ENCODE measurements around the gene CA9. TPM values are rescaled to one million over a fixed set of nuclear protein-coding genes. Genes with fewer than 3 reads are reported as not detected.

Gene CA9
- total RNA-seq, 1 experiment from 2014 or later: 8.5 TPM

GRCh38 chr9:35656831-35657545 lies 16.7 kb upstream of the CA9 start:
- peak overlapping the region; percentile 85; the same call in 1 of the 2 replicates for H3K27ac ChIP-seq (ENCODE audit: low read depth, low read length)
- intact Hi-C loops (cut with micrococcal nuclease): loop anchor here (1.0 to 10.0 kb wide), 4 partner anchors 34 to 542 kb away; partner anchors contain the start of genes ATOSB, CREB3, TESK1 and TLN1
- no peaks in the 10 kb centered on the region; the same call in 1 of the 2 replicates for H3K79me2 ChIP-seq (ENCODE audit: insufficient read depth, low read length)
- TF ChIP-seq JUND (IDR thresholded peaks at IDR 0.05) (no peak), SRF (IDR thresholded peaks at IDR 0.05; ENCODE audit: low read depth) (no peak), EZH2phosphoT487 (IDR thresholded peaks at IDR 0.05; ENCODE audit: borderline replicate concordance) (no peak), RAD21 (IDR thresholded peaks at IDR 0.05; ENCODE audit: low read depth) (no peak), CTCF (IDR thresholded peaks at IDR 0.05 in 2 of 3, conservative IDR thresholded peaks at IDR 0.05 in 1 of 3; ENCODE audit: borderline replicate concordance in 1 of 3, insufficient read depth in 1 of 3, low read depth in 2 of 3, low read length in 2 of 3) (no peak), ZBTB33 (IDR thresholded peaks at IDR 0.05; ENCODE audit: extremely low read depth, insufficient replicate concordance, low read length) (no peak), CBX3 (IDR thresholded peaks at IDR 0.05; ENCODE audit: low read depth) (no peak), ZNF274 (IDR thresholded peaks at IDR 0.05; ENCODE audit: low read depth, low read length) (no peak), POLR2A (IDR thresholded peaks at IDR 0.05; ENCODE audit: borderline replicate concordance, extremely low read depth, insufficient read depth, insufficient read length) (no peak), ELF1 (IDR thresholded peaks at IDR 0.05; ENCODE audit: borderline replicate concordance, low read depth) (no peak), ZFX (IDR thresholded peaks at IDR 0.05) (no peak), YY1 (IDR thresholded peaks at IDR 0.05; ENCODE audit: extremely low read depth, insufficient replicate concordance, low read depth, low read length) (no peak), POLR2AphosphoS5 (IDR thresholded peaks at IDR 0.05; ENCODE audit: low read depth, low read length) (no peak), MAX (IDR thresholded peaks at IDR 0.05) (no peak), TCF7L2 (IDR thresholded peaks at IDR 0.05; ENCODE audit: borderline replicate concordance, extremely low read depth, insufficient read depth, insufficient read length) (no peak), EGR1 (IDR thresholded peaks at IDR 0.05; ENCODE audit: low read depth) (no peak)
- peaks cover 10 to 40% of the 10 kb centered on the region in 2 experiments; a peak in 3 of 4 replicates for H3K4me1 ChIP-seq (ENCODE audit: control insufficient read depth in 1 of 2, insufficient read depth in 2 of 2, low read length in 2 of 2)
- peak overlapping the region; percentile 70 for H2AFZ ChIP-seq (ENCODE audit: low read depth, low read length, poor library complexity, severe bottlenecking)
- BruUV-seq (replicated peaks): no TSS peak
- no peak for ATAC-seq
- ChIA-PET POLR2A (interaction anchor here (0.8 to 2.9 kb wide), 4 partner anchors 9 to 75 kb away, joined by 3 to 11 read pairs (median 6); partner anchors contain the start of genes CREB3 and TLN1), RAD21 (ENCODE audit: low non-redundant PET in 1 of 2, low total read pairs in 2 of 2, uncharacterized antibody in 2 of 2, unreplicated experiment in 2 of 2) (interaction anchor here in 1 of 2 experiments (0.8 kb wide), 1 partner anchor 40 kb away, joined by 3 read pairs; no protein-coding TSS in a partner anchor), CTCF (interaction anchor here (0.7 to 2.6 kb wide), 6 partner anchors 10 to 79 kb away, joined by 3 to 12 read pairs (median 6); partner anchors contain the start of genes CREB3 and TLN1)
- no peaks in the 10 kb centered on the region for H3K27me3 ChIP-seq (ENCODE audit: insufficient read depth, low read length)
- no peak for DNase-seq (ENCODE audit: low read depth, low spot score)
- H4K20me1 ChIP-seq (ENCODE audit: insufficient read depth): no peaks in the 10 kb centered on the region
- peak overlapping the region; percentile 90 for H3K9ac ChIP-seq (ENCODE audit: low read length)
- peaks cover 5 to 14% of the 10 kb centered on the region in 2 experiments; a peak in 2 of 4 replicates for H3K36me3 ChIP-seq (ENCODE audit: control insufficient read depth in 1 of 2, insufficient read depth in 2 of 2, low read length in 2 of 2)
- H3K9me3 ChIP-seq (ENCODE audit: control insufficient read depth in 1 of 2, insufficient read depth in 1 of 2, low read depth in 1 of 2, low read length in 2 of 2): no peaks in the 10 kb centered on the region
- H3K9me2 ChIP-seq (ENCODE audit: insufficient read depth): no peaks in the 10 kb centered on the region
- H3K4me2 ChIP-seq (ENCODE audit: low read length): peak overlapping the region; percentile 79
- peak overlapping the region in 1 of 2 experiments; percentile 28; a peak in 1 of 4 replicates for H3K4me3 ChIP-seq (replicated peaks in 1 of 2; ENCODE audit: low read depth in 1 of 2, low read length in 2 of 2)

All from HCT116 (cell line).